Measurements from ENCODE around the gene OR2G3.

The OR2G3 gene

GRCh38 chr1:247605286-247605685 lies at the start of gene OR2G3:
TSS of gene OR2G3 (plus strand) at chr1:247605586. CDS start at chr1:247605586, 0 bp downstream.
- no peak for DNase-seq (ENCODE audit: low spot score)

DNA sequence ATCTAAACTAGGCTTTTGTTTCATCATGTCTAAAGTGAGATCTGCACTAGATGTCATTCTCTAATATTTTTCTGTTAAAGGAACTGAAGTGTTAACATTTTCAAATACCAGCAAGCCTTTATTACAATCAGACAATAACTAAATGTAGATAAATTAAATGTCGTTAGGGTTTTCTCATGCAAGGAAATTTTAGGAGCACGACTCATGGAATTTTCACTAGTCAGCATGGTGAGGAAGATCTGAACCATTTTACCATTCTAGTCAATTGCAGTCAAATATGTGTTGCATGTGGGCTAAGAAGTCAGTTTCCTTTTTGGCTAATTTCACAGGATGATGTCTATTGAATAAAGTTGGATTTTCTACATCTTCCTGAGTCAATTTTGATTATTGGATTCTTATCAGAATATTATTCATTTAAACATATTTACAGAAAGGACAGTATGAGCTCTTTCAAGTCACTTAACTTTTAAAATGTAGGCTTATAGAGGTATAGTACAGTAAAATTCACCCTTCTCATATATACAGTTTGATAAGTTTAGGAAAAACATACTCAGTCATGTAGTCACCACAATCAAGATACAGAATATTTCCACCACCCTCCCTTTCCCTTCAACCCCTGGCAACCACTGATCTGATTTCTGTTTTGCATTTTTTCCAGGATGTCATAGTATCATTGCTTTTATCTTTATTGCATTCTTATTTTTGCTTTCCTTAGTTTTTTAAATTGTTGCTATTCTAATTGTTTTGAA lies 47.3 kb upstream of the OR2G3 start:
- DNase-seq (ENCODE audit: low spot score): no peak

- no peak for DNase-seq (ENCODE audit: low spot score)
These were observed 43.7 kb upstream of the OR2G3 start for GRCh38 chr1:247561711-247562110.

DNA sequence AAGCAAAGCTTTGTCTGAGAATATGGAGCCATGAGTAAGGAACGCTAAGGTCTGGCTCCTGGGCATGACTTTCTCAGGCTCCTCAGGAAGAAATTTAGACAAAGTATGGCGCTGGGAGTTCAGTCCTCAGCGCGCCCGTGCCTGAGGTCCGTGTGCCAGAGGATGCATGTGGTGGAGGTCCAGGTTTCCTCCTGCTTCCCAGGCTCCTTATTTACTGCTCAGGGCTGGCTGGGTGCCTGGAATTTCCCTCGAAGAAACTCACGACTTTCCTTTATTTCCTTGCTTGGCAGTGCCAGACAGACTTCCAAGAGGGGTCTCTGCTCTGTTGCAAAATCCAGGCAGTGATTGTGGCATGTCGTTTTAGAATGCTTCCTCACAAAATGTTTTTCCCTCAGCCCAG lies 43.2 kb upstream of the OR2G3 start:
- DNase-seq (ENCODE audit: low spot score): no peak

DNA sequence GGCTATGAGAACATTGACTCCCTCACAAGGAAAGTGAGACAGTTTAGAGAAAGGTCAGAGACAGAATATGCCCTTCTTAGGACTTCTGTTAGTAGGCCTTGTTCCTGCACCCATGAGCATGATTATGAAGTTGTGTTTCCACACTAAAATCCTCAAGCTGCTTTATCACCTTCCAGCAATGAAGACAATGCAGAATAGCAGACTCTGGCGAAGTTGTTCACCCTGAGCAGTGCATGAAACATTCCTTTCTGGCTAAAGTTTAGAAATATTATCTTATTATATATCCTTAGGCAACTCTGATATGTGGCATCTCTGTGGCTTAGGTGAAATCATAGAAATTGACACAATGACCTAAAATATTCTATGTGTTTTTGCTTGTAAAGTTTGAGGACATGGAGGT lies 31.1 kb upstream of the OR2G3 start:
- no peak for DNase-seq (ENCODE audit: low spot score)

DNA sequence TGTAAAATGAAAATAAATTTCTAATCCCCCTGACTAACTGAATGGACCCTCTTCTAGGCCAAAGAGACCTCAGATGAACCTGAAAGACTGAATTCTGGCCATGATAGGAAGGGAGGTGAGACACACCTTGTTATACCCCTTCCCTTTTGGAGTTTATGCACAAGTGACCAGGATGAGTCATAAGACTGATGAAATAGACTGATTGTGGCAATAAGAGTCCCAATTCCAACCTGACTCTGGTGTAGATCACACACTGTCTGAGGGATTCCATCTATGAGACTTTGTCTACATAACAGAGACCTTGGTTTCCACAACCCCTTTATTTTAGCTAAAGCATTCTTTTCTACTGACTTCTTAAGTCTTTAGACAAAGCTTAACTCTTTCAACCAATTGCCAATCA lies 30.7 kb upstream of the OR2G3 start:
- DNase-seq (ENCODE audit: low spot score): no peak

GRCh38 chr1:247576514-247576913 lies 28.9 kb upstream of the OR2G3 start:
- peak; percentile 33 for DNase-seq (ENCODE audit: low spot score)

DNA sequence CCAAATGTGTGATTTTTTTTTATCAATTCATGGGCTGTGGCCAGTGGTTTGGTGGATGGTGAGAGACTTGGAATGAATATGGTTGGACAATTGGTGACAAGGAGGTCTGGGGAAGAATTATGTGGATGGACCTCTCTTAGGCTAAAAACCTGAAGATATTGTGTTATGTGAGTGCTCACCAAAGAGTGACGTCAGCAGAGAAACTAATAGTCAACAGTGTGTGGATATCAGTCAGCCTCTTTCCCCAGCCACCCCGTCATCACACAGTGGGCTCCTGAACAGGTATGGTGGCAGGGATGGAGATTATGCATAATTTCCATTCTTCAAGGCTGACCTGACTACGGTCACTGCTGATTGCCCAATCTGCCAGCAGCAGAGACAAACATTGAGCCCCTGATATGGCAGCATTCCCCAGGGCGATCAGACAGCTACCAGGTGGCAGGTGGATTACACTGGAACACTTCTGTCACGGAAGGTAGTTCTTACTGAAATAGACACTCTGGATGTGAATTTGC lies 26.4 kb upstream of the OR2G3 start:
- DNase-seq (ENCODE audit: low spot score): no peak

GRCh38 chr1:247588060-247588459 lies 17.3 kb upstream of the OR2G3 start, which contains the start of gene OR2G2:
TSS of gene OR2G2 (plus strand) at chr1:247588360. CDS start at chr1:247588360, 0 bp downstream.
- DNase-seq (ENCODE audit: low spot score): no peak

GRCh38 chr1:247613405-247613804 lies 8.0 kb downstream of the OR2G3 start:
- no peak for DNase-seq (ENCODE audit: low spot score)

DNA sequence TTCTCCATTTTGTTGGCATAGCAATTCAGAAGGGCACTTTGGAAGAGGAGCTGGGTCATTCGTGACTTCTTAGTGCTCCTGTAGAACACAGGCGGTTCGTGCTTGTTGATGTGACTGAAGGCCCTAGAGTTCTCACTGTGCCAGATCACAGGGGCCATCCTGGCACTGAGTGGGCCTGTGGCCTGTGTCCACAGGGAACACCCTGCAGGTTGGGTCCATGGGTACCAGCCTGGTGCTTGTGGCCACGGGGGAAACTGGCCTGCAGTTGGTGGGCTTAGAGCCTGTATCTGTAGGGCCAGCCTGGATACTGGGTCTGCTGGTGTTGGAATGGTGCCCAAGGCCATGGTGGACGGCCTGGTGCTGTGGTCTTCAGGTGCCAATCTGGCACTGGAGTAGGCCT lies 9.2 kb downstream of the OR2G3 start:
- no peak for DNase-seq (ENCODE audit: low spot score)

GRCh38 chr1:247627951-247628350 lies 22.6 kb downstream of the OR2G3 start:
- DNase-seq (ENCODE audit: low spot score): no peak

DNA sequence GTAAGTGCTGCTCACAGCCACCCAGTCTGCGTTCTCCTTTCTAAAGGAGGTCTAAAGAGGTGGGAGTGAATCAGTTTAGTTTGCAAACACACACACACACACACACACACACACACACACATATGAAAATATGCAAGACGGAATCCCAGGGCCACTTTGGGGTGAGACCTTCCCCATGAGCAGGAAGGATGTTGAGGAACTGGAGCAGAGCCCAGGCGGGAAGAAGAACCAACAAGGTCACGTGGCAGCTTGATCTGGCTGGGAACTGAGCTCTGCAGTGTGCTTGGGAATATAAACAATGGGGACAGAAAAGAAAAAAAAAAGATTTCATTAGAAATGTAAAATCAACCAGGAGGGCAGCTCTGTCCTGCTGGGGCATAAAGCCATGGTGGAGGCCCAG lies 32.6 kb downstream of the OR2G3 start:
- no peak for DNase-seq (ENCODE audit: low spot score)

GRCh38 chr1:247638781-247639180 lies 33.4 kb downstream of the OR2G3 start:
- DNase-seq (ENCODE audit: low spot score): no peak

DNA sequence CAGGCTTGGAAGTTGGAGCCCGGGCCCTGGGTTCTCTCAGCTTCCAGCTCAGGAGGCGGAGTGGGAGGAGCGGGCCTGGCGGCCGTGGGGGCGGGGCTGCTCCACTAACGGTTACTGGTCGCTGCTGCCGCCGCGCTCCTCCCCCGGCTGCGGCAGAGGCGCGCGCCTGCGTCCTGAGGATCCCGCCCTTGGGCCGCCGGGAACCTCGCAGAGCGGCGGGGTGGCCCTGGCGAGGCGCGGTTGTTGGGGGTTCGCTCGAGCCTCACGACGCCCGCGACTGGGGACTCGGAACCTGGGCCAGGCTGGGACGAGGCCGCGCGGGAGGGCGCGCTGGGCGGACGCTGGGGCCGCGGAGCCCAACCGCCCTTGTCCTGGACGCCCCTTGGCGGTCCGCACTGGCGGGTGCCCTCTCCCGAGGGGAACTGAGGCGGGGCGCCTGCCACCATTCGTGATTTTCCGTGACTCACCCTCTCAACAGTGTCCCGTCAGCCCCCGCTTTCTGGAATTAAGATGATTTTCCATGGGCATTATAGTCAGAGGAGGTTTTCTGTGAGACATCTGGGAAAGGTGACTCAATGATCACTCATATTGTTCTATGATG lies 34.1 kb downstream of the OR2G3 start:
- peak; percentile 79 for DNase-seq (ENCODE audit: low spot score)

DNA sequence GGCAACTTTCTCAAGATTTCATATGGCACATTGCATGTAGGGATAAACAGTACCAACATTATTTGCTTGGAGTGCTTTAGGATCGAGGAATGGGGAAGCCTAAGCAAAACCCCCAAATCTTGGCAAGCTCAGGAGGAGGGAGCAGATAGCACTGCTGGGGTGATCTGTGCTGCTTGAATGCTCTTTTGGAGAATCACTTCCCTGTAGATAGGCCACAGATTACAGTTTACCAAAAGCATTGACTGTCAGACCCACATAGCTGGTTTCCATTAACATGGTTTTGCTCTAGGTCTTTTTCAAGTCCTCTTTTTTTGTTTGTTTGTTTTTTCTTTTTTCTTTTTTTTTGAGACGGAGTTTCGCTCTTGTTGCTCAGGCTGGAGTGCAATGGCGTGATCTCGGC lies 37.4 kb downstream of the OR2G3 start:
- no peak for DNase-seq (ENCODE audit: low spot score)

GRCh38 chr1:247646867-247647266 lies 41.5 kb downstream of the OR2G3 start:
- no peak for DNase-seq (ENCODE audit: low spot score)

GRCh38 chr1:247647864-247648263 lies 42.5 kb downstream of the OR2G3 start:
- DNase-seq (ENCODE audit: low spot score): peak; percentile 17

DNA sequence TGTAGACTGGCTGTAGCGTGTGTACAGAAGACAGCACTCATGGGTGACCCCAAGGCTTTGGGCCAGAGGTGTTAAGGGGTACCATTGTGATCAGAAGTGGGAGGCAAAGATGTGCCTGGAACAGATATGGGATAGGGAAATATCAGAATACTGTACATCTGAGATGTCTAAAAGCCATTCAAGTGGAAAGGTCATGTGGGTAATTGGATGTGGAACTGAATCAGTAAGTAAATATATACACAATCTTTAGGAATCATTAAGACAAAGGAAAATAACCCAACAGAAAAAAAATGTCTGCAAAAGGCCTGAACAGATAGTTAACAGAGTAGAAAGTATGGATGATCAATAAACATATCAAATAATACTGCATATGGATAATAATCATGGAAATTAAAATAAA lies 47.7 kb downstream of the OR2G3 start:
- DNase-seq (ENCODE audit: low spot score): no peak
